Pancreas (tissue), 10 donors: ENCODE data around the gene SEMA4F. TPM values are rescaled to one million over a fixed set of nuclear protein-coding genes. Genes with fewer than 3 reads are reported as not detected.

Source experiments
- ATAC-seq, 4 donors: fragments of 200-7000 bp; cut with Tn5 transposase; one replicate each; pipeline versions ENCODE4 v1.8.0 to v1.9.1; 2020; ENCODE audit warnings: mild to moderate bottlenecking in 4 of 4, moderate library complexity in 4 of 4
- DNase-seq, 6 donors: peaks; one replicate each; pipeline ENCODE4 v3.0.0-alpha.2; 2020
- FAIRE-seq: peaks from 2 replicates; lab custom pipeline; 2012; peaks lifted over from hg19 to GRCh38; lab: Jason Lieb, UNC
- H3K27ac ChIP-seq, 4 donors: fragments of 200-600 bp; sonication (generic); 1 replicate in 3 of 4; 2 replicates in 1 of 4; pipeline versions ENCODE4 v1.5.0 to v1.8.0; 2020
- H3K27me3 ChIP-seq, 4 donors: fragments of 200-600 bp; one replicate each; pipeline ENCODE4 v1.8.0; 2021
- H3K36me3 ChIP-seq, 3 donors: fragments of 200-600 bp; sonication (generic) in 1 of 3; one replicate each; pipeline versions ENCODE4 v1.5.0 to v1.8.0; 2020 to 2021
- H3K4me1 ChIP-seq, 3 donors: fragments of 200-600 bp; one replicate each; pipeline ENCODE4 v1.8.0; 2021
- H3K4me3 ChIP-seq, 4 donors: fragments of 200-600 bp; sonication (generic) in 2 of 4; one replicate each; pipeline versions ENCODE4 v1.5.0 to v1.8.0; 2020 to 2021
- H3K9me3 ChIP-seq, 4 donors: fragments of 200-600 bp; one replicate each; pipeline ENCODE4 v1.8.0; 2021
- WGBS, 2 donors: extraction: QIAGEN DNeasy Blood & Tissue Kit; methylation state at CpG; one replicate each; pipeline ENCODE4 v1.1.7; 2013; 5-methylcytosine and 5-hydroxymethylcytosine counted together
- intact Hi-C, 3 donors: fragments of 100-400 bp; cut with DNase I; formaldehyde crosslinking; loops; one replicate each; pipeline versions ENCODE4 v1.11.1 to v1.14.2; 2022
- polyA plus RNA-seq, 2 donors: library from polyadenylated mRNA; stranded (reverse); fragments of 200-250 nt; gene quantifications; one replicate each; pipeline ENCODE4 v1.2.3, GENCODE V29; 2013
- total RNA-seq, 6 donors: library from RNA; stranded (reverse); fragmentation: NEBNext Ultra II Directional in 4 of 6; extraction: Animal tissue kit (Norgen Biotek cat#: 25700) in 4 of 6; gene quantifications; one replicate each; pipeline versions ENCODE4 v1.2.1 to v1.2.4, GENCODE V29; 2021 to 2023
- TF ChIP-seq, protein P1 (sequence below), 4 donors: fragments of 200-600 bp; sonication (generic) in 3 of 4; IDR thresholded peaks; one replicate each; pipeline versions ENCODE4 v1.5.0 to v1.8.0; 2021; ENCODE audit warnings: antibody characterized with exemption in 4 of 4
- donor health status: healthy with polysubstance abuse.
- donor health status: DM: no; HTN: no; CAD: no; lungs with moderate emphysema.
- donor health status: DM: no; HTN: no; CAD: no.
- donor health status: control.
- donor health status: control.
- donor health status: Bipolar disorder and iron deficiency.
- donor health status: DM: yes; HTN: yes; CAD: no.
- donor health status: DM: no; HTN: no; CAD: no.
- donor health status: DM: no; HTN: no; CAD: no.
- donor health status: DM: yes; HTN: yes; CAD: no.

SEMA4F gene
- total and polyA plus RNA-seq, 8 donors = 1.9 to 5.9 (median 2.6) TPM

GRCh38 chr2:74675090-74675489 lies 21.0 kb downstream of the SEMA4F start:
- Histone ChIP-seq H3K9me3 (no peaks in the 10 kb centered on the region), H3K27me3 (no peaks in the 10 kb centered on the region), H3K4me3 (no peak overlapping the region), H3K27ac (no peak overlapping the region), H3K4me1 (no peaks in the 10 kb centered on the region), H3K36me3 (peaks cover 0 to 18% (median 0%) of the 10 kb centered on the region in 3 donors)
- WGBS, 2 donors = 81 to 86% methylated on average over 6 of the region's 6 CpGs
- DNase-seq (no peak), ATAC-seq (no peak), FAIRE-seq (no peak)
- TF ChIP-seq, protein P1, sequence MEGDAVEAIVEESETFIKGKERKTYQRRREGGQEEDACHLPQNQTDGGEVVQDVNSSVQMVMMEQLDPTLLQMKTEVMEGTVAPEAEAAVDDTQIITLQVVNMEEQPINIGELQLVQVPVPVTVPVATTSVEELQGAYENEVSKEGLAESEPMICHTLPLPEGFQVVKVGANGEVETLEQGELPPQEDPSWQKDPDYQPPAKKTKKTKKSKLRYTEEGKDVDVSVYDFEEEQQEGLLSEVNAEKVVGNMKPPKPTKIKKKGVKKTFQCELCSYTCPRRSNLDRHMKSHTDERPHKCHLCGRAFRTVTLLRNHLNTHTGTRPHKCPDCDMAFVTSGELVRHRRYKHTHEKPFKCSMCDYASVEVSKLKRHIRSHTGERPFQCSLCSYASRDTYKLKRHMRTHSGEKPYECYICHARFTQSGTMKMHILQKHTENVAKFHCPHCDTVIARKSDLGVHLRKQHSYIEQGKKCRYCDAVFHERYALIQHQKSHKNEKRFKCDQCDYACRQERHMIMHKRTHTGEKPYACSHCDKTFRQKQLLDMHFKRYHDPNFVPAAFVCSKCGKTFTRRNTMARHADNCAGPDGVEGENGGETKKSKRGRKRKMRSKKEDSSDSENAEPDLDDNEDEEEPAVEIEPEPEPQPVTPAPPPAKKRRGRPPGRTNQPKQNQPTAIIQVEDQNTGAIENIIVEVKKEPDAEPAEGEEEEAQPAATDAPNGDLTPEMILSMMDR (IDR thresholded peaks at IDR 0.05) = no peak
- intact Hi-C loops = no loop called here

GRCh38 chr2:74676331-74676730 lies 22.3 kb downstream of the SEMA4F start:
- H3K27me3 ChIP-seq = no peaks in the 10 kb centered on the region
- no peaks in the 10 kb centered on the region for H3K9me3 ChIP-seq
- no peak for DNase-seq
- 77 to 85% methylated on average over 4 of the region's 4 CpGs for WGBS, 2 donors
- no peak for ATAC-seq
- no peak for FAIRE-seq
- H3K27ac ChIP-seq = no peak overlapping the region
- H3K4me1 ChIP-seq = no peaks in the 10 kb centered on the region
- no peak overlapping the region for H3K4me3 ChIP-seq
- TF ChIP-seq, protein P1 (IDR thresholded peaks at IDR 0.05) = no peak
- intact Hi-C loops = no loop called here
- H3K36me3 ChIP-seq = peaks cover 0 to 18% (median 0%) of the 10 kb centered on the region in 3 donors

DNA sequence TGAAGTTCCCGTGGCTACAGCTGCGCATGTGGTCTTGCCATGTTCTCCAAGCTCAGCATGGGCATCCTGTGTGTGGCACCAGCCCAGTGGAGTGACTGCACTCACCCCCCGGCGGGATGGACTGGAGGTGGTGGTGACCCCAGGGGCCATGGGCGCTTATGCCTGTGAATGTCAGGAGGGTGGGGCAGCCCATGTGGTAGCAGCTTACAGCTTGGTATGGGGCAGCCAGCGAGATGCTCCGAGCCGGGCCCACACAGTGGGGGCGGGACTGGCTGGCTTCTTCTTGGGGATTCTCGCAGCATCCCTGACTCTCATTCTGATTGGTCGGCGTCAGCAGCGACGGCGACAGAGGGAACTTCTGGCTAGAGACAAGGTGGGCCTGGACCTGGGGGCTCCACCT lies 25.6 kb downstream of the SEMA4F start:
- FAIRE-seq = no peak
- no peaks in the 10 kb centered on the region for H3K4me1 ChIP-seq
- TF ChIP-seq, protein P1 (IDR thresholded peaks at IDR 0.05) = no peak
- DNase-seq = peak in 1 of 6 donors; percentile 40
- H3K4me3 ChIP-seq = no peak overlapping the region
- no peak for ATAC-seq
- intact Hi-C loops = no loop called here
- H3K27me3 ChIP-seq = no peaks in the 10 kb centered on the region
- H3K36me3 ChIP-seq = peaks cover 0 to 14% (median 0%) of the 10 kb centered on the region in 3 donors
- WGBS, 2 donors = 91 to 96% methylated on average over 15 of the region's 15 CpGs
- no peaks in the 10 kb centered on the region for H3K9me3 ChIP-seq
- H3K27ac ChIP-seq = no peak overlapping the region

- DNase-seq = no peak
- no peaks in the 10 kb centered on the region for H3K9me3 ChIP-seq
- no peak overlapping the region for H3K4me3 ChIP-seq
- H3K4me1 ChIP-seq = no peaks in the 10 kb centered on the region
- H3K36me3 ChIP-seq = no peaks in the 10 kb centered on the region
- no peak for ATAC-seq
- TF ChIP-seq, protein P1 (IDR thresholded peaks at IDR 0.05) = no peak
- intact Hi-C loops = no loop called here
- H3K27ac ChIP-seq = no peak overlapping the region
- FAIRE-seq = no peak
- H3K27me3 ChIP-seq = no peaks in the 10 kb centered on the region
Measured at GRCh38 chr2:74682501-74682900, 28.5 kb downstream of the SEMA4F start.

- TF ChIP-seq, protein P1 (IDR thresholded peaks at IDR 0.05) = no peak
- no peak for FAIRE-seq
- no peak for ATAC-seq
- Histone ChIP-seq H3K9me3 (no peaks in the 10 kb centered on the region), H3K36me3 (no peaks in the 10 kb centered on the region), H3K4me3 (no peak overlapping the region), H3K27ac (no peak overlapping the region), H3K4me1 (no peaks in the 10 kb centered on the region), H3K27me3 (no peaks in the 10 kb centered on the region)
- DNase-seq = no peak
- 76 to 79% methylated on average over 3 of the region's 3 CpGs for WGBS, 2 donors
- intact Hi-C loops = no loop called here
Measured at GRCh38 chr2:74685408-74685807, 31.4 kb downstream of the SEMA4F start.
